DND-41 (cell line): ENCODE data around the gene DDX1.

Source experiments
- ATAC-seq: fragments of 200-7000 bp; cut with Tn5 transposase; 3 replicates; pipeline ENCODE4 v1.9.1; 2021; ENCODE audit warnings: low read depth; ENCODE audit not compliant: insufficient read depth
- DNase-seq: peaks from one replicate; pipeline ENCODE4 v3.0.0-alpha.2; 2020
- H2AFZ ChIP-seq: 2 replicates; pipeline ENCODE4 v1.6.0; 2012; ENCODE audit warnings: low read depth, low read length
- H3K27ac ChIP-seq: 2 replicates; pipeline ENCODE4 v1.5.1; 2012; ENCODE audit warnings: low read length, inconsistent platforms
- H3K27me3 ChIP-seq: fragments of 200-600 bp; sonication (generic); 2 replicates; pipeline ENCODE4 v1.6.0; 2012; ENCODE audit warnings: low read length, mild to moderate bottlenecking, inconsistent platforms; ENCODE audit not compliant: insufficient read depth, poor library complexity
- H3K36me3 ChIP-seq: 2 replicates; pipeline ENCODE4 v1.5.1; 2012; ENCODE audit warnings: low read length, inconsistent platforms; ENCODE audit not compliant: insufficient read depth
- H3K4me1 ChIP-seq: 2 replicates; pipeline ENCODE4 v1.5.1; 2012; ENCODE audit warnings: mild to moderate bottlenecking, low read length; ENCODE audit not compliant: insufficient read depth
- H3K4me2 ChIP-seq: 2 replicates; pipeline ENCODE4 v1.6.0; 2012; ENCODE audit warnings: mild to moderate bottlenecking, moderate library complexity, low read length, inconsistent platforms; ENCODE audit not compliant: insufficient read depth
- H3K4me3 ChIP-seq, 2 experiments: fragments of 200-600 bp in 1 of 2; shearing (Covaris generic) in 1 of 2; 2 replicates each; pipeline ENCODE4 v1.5.1; 2012 to 2016; ENCODE audit warnings: inconsistent platforms in 2 of 2, low read length in 2 of 2, mild to moderate bottlenecking in 2 of 2, low read depth in 1 of 2, moderate library complexity in 1 of 2
- H3K79me2 ChIP-seq: 2 replicates; pipeline ENCODE4 v1.6.0; 2012; ENCODE audit warnings: low read length, inconsistent platforms; ENCODE audit not compliant: insufficient read depth
- H3K9ac ChIP-seq: 2 replicates; pipeline ENCODE4 v1.6.0; 2012; ENCODE audit warnings: low read depth, mild to moderate bottlenecking, inconsistent platforms, low read length, moderate library complexity
- H3K9me3 ChIP-seq: 2 replicates; pipeline ENCODE4 v1.5.1; 2012; ENCODE audit warnings: low read length, moderate library complexity, mild to moderate bottlenecking, inconsistent platforms; ENCODE audit not compliant: insufficient read depth, severe bottlenecking
- H4K20me1 ChIP-seq: 2 replicates; pipeline ENCODE4 v1.6.0; 2012; ENCODE audit warnings: low read length; ENCODE audit not compliant: insufficient read depth
- EZH2 ChIP-seq: IDR thresholded peaks from 3 replicates; pipeline ENCODE4 v1.6.1; 2012; ENCODE audit warnings: borderline replicate concordance, low read depth, mild to moderate bottlenecking, moderate library complexity, low read length, inconsistent platforms; ENCODE audit not compliant: severe bottlenecking
- TF ChIP-seq, protein P1 (sequence below): IDR thresholded peaks from 2 replicates; pipeline ENCODE4 v1.5.1; 2012; ENCODE audit warnings: borderline replicate concordance, low read length, moderate library complexity, mild to moderate bottlenecking; ENCODE audit not compliant: poor library complexity, severe bottlenecking; ENCODE audit errors: extremely low read depth

Gene DDX1

DNA sequence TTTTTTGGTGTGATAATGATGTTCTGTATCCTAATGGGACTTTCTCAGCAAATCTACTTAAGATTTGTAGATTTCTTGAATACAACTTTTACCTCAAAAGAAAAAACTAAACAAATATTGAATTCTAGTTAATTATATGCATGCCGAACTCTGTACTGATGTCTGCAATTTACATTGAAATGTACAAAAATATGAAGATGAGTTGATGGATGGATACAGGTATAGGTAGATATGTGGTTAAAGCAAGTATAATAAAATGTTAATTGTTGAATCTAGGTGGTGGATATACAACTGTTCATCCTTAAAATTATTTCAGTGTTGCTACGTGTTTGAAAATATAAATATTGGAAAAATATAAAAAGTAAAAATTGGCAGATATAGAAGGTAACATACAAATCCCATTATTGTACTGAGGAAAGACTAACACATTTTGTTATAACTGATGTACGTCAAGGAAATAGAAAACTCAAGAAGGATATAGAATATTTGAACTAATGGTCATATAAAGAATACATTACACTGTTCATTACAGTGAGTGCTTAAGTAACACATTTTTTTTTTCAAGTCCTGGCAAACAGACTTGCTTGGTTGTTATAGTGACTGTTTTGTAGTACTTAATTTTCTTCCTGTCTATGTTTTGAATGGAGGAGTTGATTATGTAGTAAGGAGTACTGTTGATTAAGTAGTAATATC, 33.8 kb downstream of the DDX1 start:
- H3K4me3 ChIP-seq = no peak overlapping the region
- peaks cover 92% of the 10 kb centered on the region for H3K36me3 ChIP-seq
- no peak overlapping the region for H3K27ac ChIP-seq
- ATAC-seq = no peak
- no peak for DNase-seq
- no peaks in the 10 kb centered on the region for H3K27me3 ChIP-seq
- no peak for TF ChIP-seq EZH2
- TF ChIP-seq, protein P1, sequence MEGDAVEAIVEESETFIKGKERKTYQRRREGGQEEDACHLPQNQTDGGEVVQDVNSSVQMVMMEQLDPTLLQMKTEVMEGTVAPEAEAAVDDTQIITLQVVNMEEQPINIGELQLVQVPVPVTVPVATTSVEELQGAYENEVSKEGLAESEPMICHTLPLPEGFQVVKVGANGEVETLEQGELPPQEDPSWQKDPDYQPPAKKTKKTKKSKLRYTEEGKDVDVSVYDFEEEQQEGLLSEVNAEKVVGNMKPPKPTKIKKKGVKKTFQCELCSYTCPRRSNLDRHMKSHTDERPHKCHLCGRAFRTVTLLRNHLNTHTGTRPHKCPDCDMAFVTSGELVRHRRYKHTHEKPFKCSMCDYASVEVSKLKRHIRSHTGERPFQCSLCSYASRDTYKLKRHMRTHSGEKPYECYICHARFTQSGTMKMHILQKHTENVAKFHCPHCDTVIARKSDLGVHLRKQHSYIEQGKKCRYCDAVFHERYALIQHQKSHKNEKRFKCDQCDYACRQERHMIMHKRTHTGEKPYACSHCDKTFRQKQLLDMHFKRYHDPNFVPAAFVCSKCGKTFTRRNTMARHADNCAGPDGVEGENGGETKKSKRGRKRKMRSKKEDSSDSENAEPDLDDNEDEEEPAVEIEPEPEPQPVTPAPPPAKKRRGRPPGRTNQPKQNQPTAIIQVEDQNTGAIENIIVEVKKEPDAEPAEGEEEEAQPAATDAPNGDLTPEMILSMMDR = no peak
- H4K20me1 ChIP-seq = no peaks in the 10 kb centered on the region
- no peaks in the 10 kb centered on the region for H3K79me2 ChIP-seq
- no peaks in the 10 kb centered on the region for H3K9me3 ChIP-seq
- no peaks in the 10 kb centered on the region for H3K4me1 ChIP-seq
- H3K4me2 ChIP-seq = no peak overlapping the region
- H2AFZ ChIP-seq = no peak overlapping the region
- H3K9ac ChIP-seq = no peak overlapping the region

DNA sequence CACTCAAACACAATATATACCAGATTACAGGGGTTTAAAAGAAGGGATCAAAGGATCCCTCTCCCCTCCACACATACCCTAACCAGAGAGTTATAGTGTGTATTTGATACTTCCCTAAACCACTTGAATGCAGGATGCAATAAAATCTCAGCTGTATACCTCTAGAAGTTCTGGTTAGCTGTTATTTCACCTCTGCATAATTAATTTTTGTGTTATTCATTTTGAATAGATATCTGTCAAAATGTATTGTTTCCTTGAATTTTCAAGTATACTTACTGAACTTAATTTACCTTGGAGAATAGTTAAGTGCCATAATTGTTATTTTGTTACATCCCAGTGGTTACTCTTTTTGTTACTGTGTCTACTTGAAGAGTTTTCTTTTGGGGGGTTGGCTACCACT, 34.5 kb downstream of the DDX1 start:
- Histone ChIP-seq H2AFZ (no peak overlapping the region), H3K9ac (no peak overlapping the region), H3K27ac (no peak overlapping the region), H3K4me3 (no peak overlapping the region), H3K36me3 (peaks cover 93% of the 10 kb centered on the region), H3K79me2 (no peaks in the 10 kb centered on the region), H3K4me1 (no peaks in the 10 kb centered on the region), H3K27me3 (no peaks in the 10 kb centered on the region), H3K9me3 (no peaks in the 10 kb centered on the region), H4K20me1 (no peaks in the 10 kb centered on the region), H3K4me2 (no peak overlapping the region)
- DNase-seq (no peak), ATAC-seq (no peak)
- TF ChIP-seq, protein P1 = no peak
- TF ChIP-seq EZH2 = no peak

DNA sequence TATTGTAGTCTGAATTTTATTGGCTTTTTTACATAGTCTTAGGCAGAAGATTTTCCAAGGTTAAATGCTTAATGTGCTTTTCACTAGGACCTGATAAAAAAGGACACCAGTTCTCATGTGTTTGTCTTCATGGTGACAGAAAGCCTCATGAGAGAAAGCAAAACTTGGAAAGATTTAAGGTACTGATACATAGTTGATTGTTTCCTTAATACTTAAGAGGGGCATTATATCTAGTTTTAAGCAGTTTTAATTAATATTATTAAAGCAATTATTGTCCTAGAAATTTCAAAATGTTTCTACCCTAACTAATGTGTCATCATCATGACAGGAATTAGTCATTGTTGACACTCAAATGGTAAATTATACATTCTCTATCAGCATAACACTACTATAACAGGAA, 35.3 kb downstream of the DDX1 start:
- Histone ChIP-seq H3K4me2 (no peak overlapping the region), H3K4me3 (no peak overlapping the region), H3K27ac (no peak overlapping the region), H4K20me1 (no peaks in the 10 kb centered on the region), H2AFZ (no peak overlapping the region), H3K4me1 (no peaks in the 10 kb centered on the region), H3K9me3 (no peaks in the 10 kb centered on the region), H3K27me3 (no peaks in the 10 kb centered on the region), H3K36me3 (peaks cover 93% of the 10 kb centered on the region), H3K9ac (no peak overlapping the region), H3K79me2 (no peaks in the 10 kb centered on the region)
- DNase-seq (no peak), ATAC-seq (no peak)
- no peak for TF ChIP-seq EZH2
- TF ChIP-seq, protein P1 = no peak
